ENCODE results near the gene FOXP1. TPM values are rescaled to one million over a fixed set of nuclear protein-coding genes. Genes with fewer than 3 reads are reported as not detected.

Gene FOXP1
- polyA plus RNA-seq, 6 donors from 2014 or later: 441 to 620 (median 523) TPM

DNA sequence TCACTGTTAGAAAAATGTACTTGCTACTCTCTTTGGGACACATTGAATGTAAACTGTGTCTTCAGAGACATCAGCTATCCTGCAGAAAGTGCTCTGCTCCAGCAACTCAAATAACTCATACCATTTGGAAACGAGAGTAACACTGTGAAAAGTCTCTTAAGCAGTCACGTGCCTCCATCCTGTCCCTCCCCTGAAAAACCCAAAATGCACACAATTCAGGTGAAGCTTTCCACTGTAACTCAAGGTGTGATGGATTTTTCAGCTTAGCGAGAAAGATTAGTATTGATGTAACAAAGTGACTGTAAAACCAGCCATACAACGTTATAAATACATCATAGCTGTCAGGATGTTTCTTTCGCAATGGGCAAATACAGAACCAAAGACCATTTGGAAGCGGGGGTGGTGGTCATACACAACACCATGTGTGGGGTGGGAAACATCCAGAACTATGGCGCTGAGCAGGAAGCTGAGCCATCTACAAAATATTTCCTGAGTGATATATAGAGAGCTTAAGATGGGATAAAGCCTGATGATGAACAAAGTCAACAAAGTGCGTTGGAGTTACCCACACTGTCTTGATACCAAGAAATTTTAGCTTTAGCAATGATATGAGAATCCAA is 332.3 kb downstream of the FOXP1 start:
- Mint-ChIP-seq H3K36me3 (peaks cover 0 to 7% of the 10 kb centered on the region in 2 donors), H3K9me3 (no peaks in the 10 kb centered on the region), H3K4me3 (no peak overlapping the region), H3K27me3 (no peaks in the 10 kb centered on the region), H3K27ac (peak overlapping the region in 3 of 6 donors; percentile 26 to 50 (median 49)), H3K4me1 (peaks cover 58 to 81% (median 72%) of the 10 kb centered on the region in 3 donors)
- ATAC-seq (ENCODE audit: low read depth in 2 of 2) (no peak), DNase-seq (no peak)

DNA sequence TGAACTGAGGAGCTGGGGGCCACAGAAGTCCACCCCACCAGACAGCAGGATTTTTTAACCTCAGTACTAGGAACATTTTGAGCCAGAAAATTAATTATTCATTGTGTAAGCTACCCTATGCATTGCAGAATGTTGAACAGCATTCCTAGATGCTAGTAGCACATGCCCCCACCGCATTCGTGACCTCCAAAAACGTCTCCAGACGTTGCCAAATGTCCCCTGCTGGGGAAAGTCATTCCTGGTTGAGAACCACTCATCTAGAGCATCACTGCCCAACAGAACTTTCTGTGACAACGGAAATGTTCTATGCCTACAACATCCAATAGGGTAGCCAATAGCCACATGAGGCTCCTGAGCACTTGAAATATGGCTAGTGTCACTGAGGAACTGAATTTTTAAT is 333.5 kb downstream of the FOXP1 start:
- DNase-seq: no peak

GRCh38 chr3:71247958-71248335 is 335.6 kb downstream of the FOXP1 start:
- H3K36me3 Mint-ChIP-seq: peaks cover 0 to 7% of the 10 kb centered on the region in 2 donors
- no peak for DNase-seq
- peak overlapping the region in 4 of 6 donors; percentile 60 to 82 (median 70) for H3K27ac Mint-ChIP-seq
- no peak for ATAC-seq (ENCODE audit: low read depth in 2 of 2)
- peaks cover 64 to 94% (median 84%) of the 10 kb centered on the region in 3 donors for H3K4me1 Mint-ChIP-seq
- H3K9me3 Mint-ChIP-seq: no peaks in the 10 kb centered on the region
- H3K27me3 Mint-ChIP-seq: no peaks in the 10 kb centered on the region
- H3K4me3 Mint-ChIP-seq: peak overlapping the region in 3 of 8 donors; percentile 11 to 32 (median 22)

More for the DNA sequence above, 333.5 kb downstream of the FOXP1 start:
- Mint-ChIP-seq H3K27ac (peak overlapping the region in 5 of 6 donors; percentile 28 to 86 (median 82)), H3K27me3 (no peaks in the 10 kb centered on the region), H3K4me3 (peak overlapping the region in 1 of 8 donors; percentile 61), H3K4me1 (peaks cover 60 to 88% (median 79%) of the 10 kb centered on the region in 3 donors), H3K36me3 (peaks cover 0 to 7% of the 10 kb centered on the region in 2 donors), H3K9me3 (no peaks in the 10 kb centered on the region)
- no peak for ATAC-seq (ENCODE audit: low read depth in 2 of 2)

GRCh38 chr3:71247221-71247957 is 336.1 kb downstream of the FOXP1 start:
- peaks cover 0 to 7% of the 10 kb centered on the region in 2 donors for H3K36me3 Mint-ChIP-seq
- no peaks in the 10 kb centered on the region for H3K9me3 Mint-ChIP-seq
- H3K27me3 Mint-ChIP-seq: no peaks in the 10 kb centered on the region
- H3K4me3 Mint-ChIP-seq: peak overlapping the region in 3 of 8 donors; percentile 11 to 30 (median 22)
- peaks cover 63 to 94% (median 84%) of the 10 kb centered on the region in 3 donors for H3K4me1 Mint-ChIP-seq
- ATAC-seq (ENCODE audit: low read depth in 2 of 2) (peak; percentile 21 to 46), DNase-seq (no peak)
- H3K27ac Mint-ChIP-seq: peak overlapping the region in 5 of 6 donors; percentile 5 to 73 (median 60)

- Mint-ChIP-seq H3K36me3 (peaks cover 0 to 4% of the 10 kb centered on the region in 2 donors), H3K27me3 (no peaks in the 10 kb centered on the region), H3K4me1 (peaks cover 58 to 94% (median 83%) of the 10 kb centered on the region in 3 donors), H3K4me3 (no peak overlapping the region), H3K9me3 (no peaks in the 10 kb centered on the region), H3K27ac (peak overlapping the region in 2 of 6 donors; percentile 29 to 61)
- ATAC-seq (ENCODE audit: low read depth in 2 of 2) (no peak), DNase-seq (no peak)
These were observed 337.3 kb downstream of the FOXP1 start for GRCh38 chr3:71245971-71246880.

- H3K4me3 Mint-ChIP-seq: peak overlapping the region in 3 of 8 donors; percentile 12 to 29 (median 25)
- DNase-seq (no peak), ATAC-seq (ENCODE audit: low read depth in 2 of 2) (no peak)
- H3K9me3 Mint-ChIP-seq: no peaks in the 10 kb centered on the region
- peak overlapping the region in 4 of 6 donors; percentile 58 to 96 (median 76) for H3K27ac Mint-ChIP-seq
- H3K27me3 Mint-ChIP-seq: no peaks in the 10 kb centered on the region
- peaks cover 0 to 8% of the 10 kb centered on the region in 2 donors for H3K36me3 Mint-ChIP-seq
- peaks cover 60 to 94% (median 90%) of the 10 kb centered on the region in 3 donors for H3K4me1 Mint-ChIP-seq
These were observed 338.6 kb downstream of the FOXP1 start for GRCh38 chr3:71244826-71245488.

GRCh38 chr3:71244153-71244825 is 339.2 kb downstream of the FOXP1 start:
- ATAC-seq (ENCODE audit: low read depth in 2 of 2): peak in 1 of 2 donors; percentile 32
- DNase-seq: no peak
- Mint-ChIP-seq H3K27ac (peak overlapping the region; percentile 7 to 96 (median 76)), H3K36me3 (peaks cover 0 to 9% of the 10 kb centered on the region in 2 donors), H3K4me1 (peaks cover 56 to 94% (median 88%) of the 10 kb centered on the region in 3 donors), H3K4me3 (peak overlapping the region in 3 of 8 donors; percentile 1 to 55 (median 38)), H3K9me3 (no peaks in the 10 kb centered on the region), H3K27me3 (no peaks in the 10 kb centered on the region)

DNA sequence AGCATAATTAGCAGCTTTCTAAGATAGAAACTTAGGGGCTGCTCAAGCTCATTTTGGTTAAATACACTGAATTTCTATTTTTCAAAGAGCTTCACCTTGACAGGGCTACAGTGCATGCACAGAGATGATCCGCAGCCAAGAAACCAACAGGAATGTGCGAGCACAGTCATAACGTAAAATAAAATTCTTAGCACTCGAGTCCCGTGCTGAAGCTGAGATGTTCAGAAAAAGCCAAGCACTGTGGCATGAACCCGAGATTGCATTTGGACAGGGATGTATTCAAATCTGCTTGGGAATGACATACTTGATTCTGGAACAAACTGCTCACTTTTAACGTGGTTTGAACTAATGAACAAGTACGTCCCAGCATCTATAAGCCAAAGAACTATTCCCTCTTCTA is 340.3 kb downstream of the FOXP1 start:
- Mint-ChIP-seq H3K36me3 (peaks cover 0 to 9% of the 10 kb centered on the region in 2 donors), H3K27me3 (no peaks in the 10 kb centered on the region), H3K4me3 (no peak overlapping the region), H3K27ac (peak overlapping the region in 2 of 6 donors; percentile 57 to 80), H3K9me3 (no peaks in the 10 kb centered on the region), H3K4me1 (peaks cover 52 to 93% (median 83%) of the 10 kb centered on the region in 3 donors)
- DNase-seq (no peak), ATAC-seq (ENCODE audit: low read depth in 2 of 2) (no peak)

DNA sequence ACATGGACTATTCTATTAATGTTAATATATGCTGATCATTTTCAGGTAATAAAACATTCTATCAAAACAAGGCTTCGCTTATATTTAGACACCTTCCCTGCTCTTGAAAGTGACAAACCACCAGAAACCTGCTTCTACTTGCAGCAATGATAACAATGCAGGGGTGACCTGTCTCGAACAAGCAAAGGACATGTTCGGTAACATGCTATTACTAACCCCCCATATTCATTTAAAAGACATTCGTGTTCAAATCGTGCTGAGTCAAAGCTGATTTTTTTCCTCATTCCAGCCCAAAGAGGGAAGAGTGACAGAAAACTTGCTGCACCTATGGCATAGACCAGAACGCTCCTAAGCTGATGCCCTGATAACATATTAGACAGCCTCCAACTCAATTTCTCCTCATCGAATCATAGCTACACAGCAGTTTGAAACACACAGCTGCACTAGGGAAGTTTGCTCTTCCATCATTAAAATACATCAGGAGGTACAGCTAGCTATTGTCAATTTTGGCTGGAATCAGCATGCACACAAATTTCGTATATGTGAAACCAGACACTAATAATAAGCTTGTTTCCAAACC is 341.5 kb downstream of the FOXP1 start:
- no peaks in the 10 kb centered on the region for H3K27me3 Mint-ChIP-seq
- H3K36me3 Mint-ChIP-seq: peaks cover 0 to 13% of the 10 kb centered on the region in 2 donors
- peak overlapping the region in 4 of 6 donors; percentile 27 to 80 (median 75) for H3K27ac Mint-ChIP-seq
- no peaks in the 10 kb centered on the region for H3K9me3 Mint-ChIP-seq
- no peak for DNase-seq
- ATAC-seq (ENCODE audit: low read depth in 2 of 2): no peak
- H3K4me3 Mint-ChIP-seq: no peak overlapping the region
- H3K4me1 Mint-ChIP-seq: peaks cover 49 to 92% (median 83%) of the 10 kb centered on the region in 3 donors

DNA sequence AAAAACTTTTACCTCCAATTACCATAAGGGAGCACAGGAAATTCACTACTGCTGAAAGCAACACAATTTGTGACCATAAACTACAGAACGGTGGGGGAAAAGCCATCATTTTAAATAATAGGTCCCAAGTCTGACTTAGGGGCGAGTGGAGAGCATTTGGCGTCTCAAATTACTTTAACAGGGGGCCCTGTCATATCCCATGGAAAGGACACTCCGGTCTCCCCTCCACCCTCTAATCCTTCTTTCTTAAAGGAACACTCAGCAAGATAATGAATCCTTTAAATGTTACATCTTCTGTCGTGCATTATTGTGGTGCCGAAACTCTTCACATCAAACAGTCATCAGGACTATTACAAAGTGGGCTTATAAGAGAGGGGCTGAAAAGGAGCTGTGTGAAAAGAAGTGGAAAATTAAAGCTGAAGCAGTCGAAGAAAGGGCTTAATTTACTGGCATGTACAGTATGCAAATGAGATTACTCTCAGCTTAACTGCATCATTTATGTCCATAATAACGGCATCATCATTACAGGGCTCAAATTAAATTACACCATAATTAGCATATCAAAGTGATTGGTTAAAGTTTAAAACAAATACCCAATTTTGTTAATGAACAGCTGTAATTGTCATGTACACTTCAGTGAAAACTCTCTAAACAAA is 342.2 kb downstream of the FOXP1 start:
- ATAC-seq (ENCODE audit: low read depth in 2 of 2): no peak
- peaks cover 47 to 91% (median 83%) of the 10 kb centered on the region in 3 donors for H3K4me1 Mint-ChIP-seq
- H3K4me3 Mint-ChIP-seq: no peak overlapping the region
- DNase-seq: no peak
- peaks cover 0 to 13% of the 10 kb centered on the region in 2 donors for H3K36me3 Mint-ChIP-seq
- H3K27me3 Mint-ChIP-seq: no peaks in the 10 kb centered on the region
- peak overlapping the region in 5 of 6 donors; percentile 3 to 86 (median 69) for H3K27ac Mint-ChIP-seq
- no peaks in the 10 kb centered on the region for H3K9me3 Mint-ChIP-seq

DNA sequence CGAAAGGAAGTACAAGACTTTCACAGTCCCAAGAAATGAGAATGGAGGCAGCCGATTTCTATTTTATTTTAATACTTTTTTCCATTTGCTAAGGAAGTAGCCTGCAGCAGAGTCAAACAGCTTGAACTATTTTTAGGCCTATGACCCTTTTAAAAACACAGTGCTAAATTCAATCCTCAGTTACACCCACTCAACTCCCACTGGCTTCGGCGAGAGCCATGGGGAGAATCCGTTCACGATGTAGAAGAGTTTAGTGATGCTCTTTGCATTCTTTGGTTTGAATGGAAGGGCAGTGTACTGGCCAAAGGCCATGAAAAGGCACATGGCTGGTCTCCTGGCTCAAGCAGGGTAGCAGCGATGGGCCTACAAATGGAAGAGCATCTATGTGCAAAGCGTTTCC is 343.5 kb downstream of the FOXP1 start:
- peaks cover 0 to 13% of the 10 kb centered on the region in 2 donors for H3K36me3 Mint-ChIP-seq
- peak overlapping the region in 2 of 8 donors; percentile 51 to 52 for H3K4me3 Mint-ChIP-seq
- H3K27me3 Mint-ChIP-seq: no peaks in the 10 kb centered on the region
- no peaks in the 10 kb centered on the region for H3K9me3 Mint-ChIP-seq
- DNase-seq (no peak), ATAC-seq (ENCODE audit: low read depth in 2 of 2) (no peak)
- peaks cover 51 to 91% (median 77%) of the 10 kb centered on the region in 3 donors for H3K4me1 Mint-ChIP-seq
- peak overlapping the region in 5 of 6 donors; percentile 21 to 91 (median 75) for H3K27ac Mint-ChIP-seq

Measured in naive B cell (primary cell).